HUDEP-2 (cell line): ENCODE measurements around the gene DHX58.

ENCODE experiments used
- DNase-seq, 76 experiments: peaks; one replicate each; lab custom pipeline; 2025; ENCODE audit not compliant: unreplicated experiment in 76 of 76; lab: John Stamatoyannopoulos, UW

The DHX58 gene

DNA sequence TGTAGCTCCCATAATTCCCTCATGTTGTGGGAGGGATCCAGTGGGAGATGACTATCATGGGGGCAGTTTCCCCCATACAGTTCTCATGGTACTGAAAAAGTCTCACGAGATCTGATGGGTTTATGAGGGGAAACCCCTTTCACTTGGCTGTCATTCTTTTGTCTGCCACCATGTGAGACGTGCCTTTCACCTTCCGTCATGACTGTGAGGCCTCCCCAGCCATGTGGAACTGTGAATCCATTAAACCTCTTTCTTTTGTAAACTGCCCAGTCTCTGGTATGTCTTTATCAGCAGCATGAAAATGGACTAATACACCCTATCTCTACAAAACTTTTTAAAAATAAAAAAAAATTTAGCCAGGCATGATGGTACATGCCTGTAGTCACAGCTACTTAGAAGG lies 55.9 kb downstream of the DHX58 start:
- no peak for DNase-seq

DNA sequence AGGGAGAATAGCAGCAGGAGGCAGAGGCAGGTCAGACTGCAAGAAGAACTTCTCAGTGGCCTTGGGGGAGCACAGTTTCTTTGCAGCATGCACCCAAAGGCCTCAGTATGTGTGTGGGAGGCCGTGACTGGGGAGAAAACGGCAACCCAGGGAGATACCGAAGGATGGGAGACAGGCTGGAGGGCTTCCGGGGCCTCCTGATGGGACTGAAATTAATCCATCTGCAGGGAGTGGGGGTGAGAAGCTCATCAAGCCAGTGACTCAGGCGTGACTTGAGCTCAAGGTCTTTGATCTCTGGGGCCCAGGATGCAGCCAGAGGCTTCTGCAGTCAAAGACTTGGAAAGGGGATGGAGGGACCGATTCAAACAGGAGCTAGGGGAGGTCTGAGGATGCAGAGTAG lies 57.0 kb downstream of the DHX58 start:
- no peak for DNase-seq

DNA sequence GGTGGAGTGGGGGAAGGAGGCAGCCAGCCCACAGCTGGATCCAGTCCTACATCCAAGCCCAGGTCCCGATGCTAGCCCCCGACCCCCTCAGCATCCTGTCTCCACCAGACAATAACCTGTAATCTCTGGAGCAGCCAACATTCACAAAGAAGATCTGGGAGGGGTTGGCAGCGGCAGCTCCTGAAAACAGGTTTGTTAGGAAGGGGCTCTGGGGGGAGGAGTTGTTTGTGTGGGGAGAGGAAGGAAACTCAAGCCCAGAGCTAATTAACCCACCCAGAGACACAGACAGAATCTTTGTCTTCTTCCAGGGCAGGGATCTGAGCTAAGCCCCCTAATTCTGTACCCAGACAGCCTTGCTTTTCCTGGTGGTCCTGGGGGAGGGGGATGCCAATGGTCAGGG lies 57.5 kb downstream of the DHX58 start:
- DNase-seq = no peak

DNA sequence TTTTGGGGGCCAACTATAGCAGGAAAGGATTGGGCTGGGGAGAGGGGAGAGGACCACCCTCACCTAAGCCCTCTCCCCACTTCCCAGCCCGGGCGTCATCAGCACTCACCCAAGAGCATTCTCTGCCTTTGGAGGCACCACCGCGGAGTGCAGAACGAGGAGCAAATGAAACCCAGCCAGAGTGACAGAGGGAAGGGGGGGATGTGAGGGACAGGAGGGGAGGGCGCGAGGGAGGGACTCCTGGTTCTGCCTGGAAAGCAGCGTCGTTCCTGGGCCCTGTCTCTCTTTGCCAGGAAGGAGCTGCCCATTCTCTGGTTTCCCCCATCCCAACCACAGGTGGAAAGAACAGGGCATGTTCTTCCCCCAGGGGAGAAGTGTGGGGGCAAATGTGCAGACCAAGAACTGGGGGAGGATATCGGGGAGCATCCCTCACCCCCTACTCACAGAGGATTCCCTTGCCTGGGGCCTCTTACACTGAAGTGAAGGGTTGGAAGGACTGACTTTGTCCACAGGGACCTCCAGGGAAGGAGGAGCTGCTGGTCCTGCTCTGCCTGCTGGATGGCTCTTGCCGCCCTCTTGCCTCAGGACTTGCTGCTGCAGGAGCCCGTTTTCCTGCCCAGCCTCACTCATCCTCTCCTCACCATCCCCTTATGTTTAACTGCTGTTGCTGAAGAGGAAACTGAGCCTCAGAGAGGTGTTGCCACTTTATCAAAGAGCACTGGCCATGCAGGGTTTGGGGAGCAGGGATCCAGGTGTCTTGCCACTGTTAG lies 58.6 kb downstream of the DHX58 start:
- DNase-seq = no peak

DNA sequence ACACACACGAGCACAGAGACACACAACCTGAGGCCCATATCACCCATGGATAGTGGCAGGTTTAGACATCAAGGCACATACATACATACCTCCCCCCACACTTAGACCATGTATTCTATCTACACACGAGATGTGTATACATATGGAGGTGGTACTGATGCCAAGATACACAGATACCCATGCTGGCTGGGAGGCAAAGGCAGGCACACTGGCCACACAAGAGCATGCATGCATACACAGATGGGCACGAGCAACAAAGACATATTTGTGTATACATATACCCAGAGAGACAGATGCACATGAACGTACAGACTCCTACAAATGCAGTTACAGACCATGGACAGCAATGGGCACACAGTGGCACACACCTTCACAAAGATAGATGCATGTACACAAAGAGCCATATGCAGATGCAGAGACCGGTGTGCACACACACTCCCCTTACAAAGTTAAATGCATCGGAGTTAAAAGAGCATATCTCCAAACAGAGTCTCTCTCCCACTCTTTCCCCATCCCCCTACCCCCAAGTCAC lies 60.1 kb downstream of the DHX58 start:
- no peak for DNase-seq

DNA sequence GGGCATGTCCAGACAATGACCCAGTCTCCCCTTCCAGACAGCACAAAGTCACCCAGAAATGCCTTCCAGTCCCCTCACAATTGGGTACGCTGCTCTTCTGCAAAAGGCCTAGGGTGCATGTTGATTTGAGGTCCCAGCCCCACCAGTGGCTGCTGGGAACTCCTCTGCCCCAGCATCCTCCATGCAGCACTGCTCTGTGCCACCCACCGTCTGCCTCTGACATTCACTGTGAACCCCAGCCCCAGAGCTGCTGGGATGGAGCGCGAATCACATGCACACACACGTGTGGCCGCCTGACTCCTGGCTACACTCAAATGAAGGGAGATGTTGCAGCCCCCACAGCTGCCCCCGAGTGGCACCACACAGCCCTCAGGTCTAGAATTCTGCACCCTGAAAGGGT lies 60.9 kb downstream of the DHX58 start:
- no peak for DNase-seq
